Lower lobe of right lung (tissue), 2 donors: ENCODE measurements around the gene RNF10. TPM values are rescaled to one million over a fixed set of nuclear protein-coding genes. Genes with fewer than 3 reads are reported as not detected.
"Not testable (repeated sequence)": the region's sequence is repeated elsewhere in the genome, so short reads cannot be mapped to it uniquely, and the experiment has no call there.

ENCODE experiments used
- ATAC-seq, 2 donors: fragments of 200-7000 bp; cut with Tn5 transposase; one replicate each; pipeline ENCODE4 v1.9.1; 2020 to 2022; ENCODE audit warnings: mild to moderate bottlenecking in 2 of 2, moderate library complexity in 2 of 2
- DNase-seq: peaks from one replicate; pipeline ENCODE4 v3.0.0-alpha.2; 2020
- H3K27ac ChIP-seq: fragments of 200-600 bp; one replicate; pipeline ENCODE4 v1.8.0; 2022
- H3K27me3 ChIP-seq: fragments of 200-600 bp; one replicate; pipeline ENCODE4 v1.8.0; 2022; ENCODE audit warnings: low read depth
- H3K36me3 ChIP-seq: fragments of 200-600 bp; one replicate; pipeline ENCODE4 v1.8.0; 2022; ENCODE audit warnings: mild to moderate bottlenecking
- H3K4me1 ChIP-seq: fragments of 200-600 bp; one replicate; pipeline ENCODE4 v1.8.0; 2022
- H3K4me3 ChIP-seq: fragments of 200-600 bp; one replicate; pipeline ENCODE4 v1.8.0; 2022; ENCODE audit warnings: mild to moderate bottlenecking
- H3K9me3 ChIP-seq: fragments of 200-600 bp; one replicate; pipeline ENCODE4 v1.8.0; 2022
- intact Hi-C: fragments of 100-400 bp; cut with DNase I; formaldehyde crosslinking; loops from one replicate; pipeline ENCODE4 v1.11.0; 2022
- total RNA-seq: library from RNA; stranded (reverse); fragmentation: NEBNext Ultra II Directional; extraction: Animal tissue kit (Norgen Biotek cat#: 25700); gene quantifications from one replicate; pipeline ENCODE4 v1.2.1, GENCODE V29; 2021
- TF ChIP-seq, protein P1 (sequence below): fragments of 200-600 bp; IDR thresholded peaks from one replicate; pipeline ENCODE4 v1.8.0; 2022; ENCODE audit warnings: antibody characterized with exemption, mild to moderate bottlenecking
- donor health status: DM: no; HTN: yes; CAD: no; lungs with severe emphysema.

RNF10 gene
- total RNA-seq, 1 donor from 2014 or later = 175 TPM

DNA sequence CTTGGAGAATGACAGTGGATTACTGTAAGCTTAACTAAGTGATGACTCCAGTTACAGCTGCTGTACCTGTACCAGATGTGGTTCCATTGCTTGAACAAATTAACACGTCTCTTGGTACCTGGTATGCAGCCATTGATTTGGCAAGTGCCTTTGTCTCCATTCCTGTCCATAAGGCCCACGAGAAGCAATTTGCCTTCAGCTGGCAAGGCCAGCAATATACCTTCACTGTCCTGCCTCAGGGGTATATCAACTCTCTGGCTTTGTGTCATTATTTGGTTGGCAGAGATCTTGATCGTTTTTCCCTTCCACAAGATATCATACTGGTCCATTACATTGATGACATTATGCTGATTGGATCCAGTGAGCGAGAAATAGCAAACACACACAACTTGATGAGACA lies 76.4 kb downstream of the RNF10 start:
- no peak for DNase-seq
- TF ChIP-seq, protein P1, sequence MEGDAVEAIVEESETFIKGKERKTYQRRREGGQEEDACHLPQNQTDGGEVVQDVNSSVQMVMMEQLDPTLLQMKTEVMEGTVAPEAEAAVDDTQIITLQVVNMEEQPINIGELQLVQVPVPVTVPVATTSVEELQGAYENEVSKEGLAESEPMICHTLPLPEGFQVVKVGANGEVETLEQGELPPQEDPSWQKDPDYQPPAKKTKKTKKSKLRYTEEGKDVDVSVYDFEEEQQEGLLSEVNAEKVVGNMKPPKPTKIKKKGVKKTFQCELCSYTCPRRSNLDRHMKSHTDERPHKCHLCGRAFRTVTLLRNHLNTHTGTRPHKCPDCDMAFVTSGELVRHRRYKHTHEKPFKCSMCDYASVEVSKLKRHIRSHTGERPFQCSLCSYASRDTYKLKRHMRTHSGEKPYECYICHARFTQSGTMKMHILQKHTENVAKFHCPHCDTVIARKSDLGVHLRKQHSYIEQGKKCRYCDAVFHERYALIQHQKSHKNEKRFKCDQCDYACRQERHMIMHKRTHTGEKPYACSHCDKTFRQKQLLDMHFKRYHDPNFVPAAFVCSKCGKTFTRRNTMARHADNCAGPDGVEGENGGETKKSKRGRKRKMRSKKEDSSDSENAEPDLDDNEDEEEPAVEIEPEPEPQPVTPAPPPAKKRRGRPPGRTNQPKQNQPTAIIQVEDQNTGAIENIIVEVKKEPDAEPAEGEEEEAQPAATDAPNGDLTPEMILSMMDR = no peak

DNA sequence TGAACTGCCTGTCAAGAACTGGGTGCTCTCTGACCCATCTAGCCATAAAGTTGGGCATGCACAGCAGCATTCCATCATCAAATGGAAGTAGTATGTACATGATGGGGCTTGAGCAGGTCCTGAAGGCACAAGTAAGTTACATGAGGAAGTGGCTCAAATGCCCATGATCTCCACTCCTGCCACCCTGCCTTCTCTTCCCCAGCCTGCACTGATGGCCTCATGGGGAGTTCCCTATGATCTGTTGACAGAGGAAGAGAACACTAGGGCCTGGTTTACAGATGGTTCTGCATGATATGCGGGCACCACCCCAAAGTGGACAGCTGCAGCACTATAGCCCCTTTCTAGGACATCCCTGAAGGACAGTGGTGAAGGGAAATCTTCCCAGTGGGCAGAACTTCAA lies 77.4 kb downstream of the RNF10 start:
- H3K4me1 ChIP-seq, H3K27me3 ChIP-seq, ATAC-seq, DNase-seq, intact Hi-C loops, H3K9me3 ChIP-seq, H3K4me3 ChIP-seq, H3K36me3 ChIP-seq, H3K27ac ChIP-seq: not testable (repeated sequence)

More for the DNA sequence above, 76.4 kb downstream of the RNF10 start:
- no peaks in the 10 kb centered on the region for H3K36me3 ChIP-seq
- no peaks in the 10 kb centered on the region for H3K4me1 ChIP-seq
- intact Hi-C loops = no loop called here
- no peak for ATAC-seq
- H3K4me3 ChIP-seq = no peak overlapping the region
- H3K27me3 ChIP-seq = no peaks in the 10 kb centered on the region
- no peak overlapping the region for H3K27ac ChIP-seq
- H3K9me3 ChIP-seq = no peaks in the 10 kb centered on the region

DNA sequence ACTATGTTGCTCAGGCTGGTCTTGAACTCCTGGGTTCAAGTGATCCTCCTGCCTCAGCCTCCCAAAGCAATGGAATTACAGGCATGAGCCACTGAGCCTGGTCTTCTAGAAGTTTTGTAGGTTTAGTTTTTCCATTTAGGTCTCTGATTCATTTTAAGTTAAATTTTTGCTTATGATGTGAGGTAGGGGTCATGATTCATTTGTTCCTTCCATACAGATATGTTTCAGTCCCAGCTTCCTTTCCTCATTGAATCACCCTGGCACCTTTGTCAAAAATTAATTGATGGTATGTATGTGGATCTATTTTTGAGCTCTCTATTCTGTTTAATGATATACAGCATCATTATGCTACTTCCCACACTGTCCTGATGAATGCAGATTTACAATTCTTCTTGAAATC lies 80.7 kb downstream of the RNF10 start:
- intact Hi-C loops = no loop called here
- no peaks in the 10 kb centered on the region for H3K4me1 ChIP-seq
- H3K27ac ChIP-seq = no peak overlapping the region
- DNase-seq (no peak), ATAC-seq (no peak)
- H3K36me3 ChIP-seq = no peaks in the 10 kb centered on the region
- TF ChIP-seq, protein P1 = no peak
- H3K27me3 ChIP-seq = peaks cover 4% of the 10 kb centered on the region
- no peaks in the 10 kb centered on the region for H3K9me3 ChIP-seq
- no peak overlapping the region for H3K4me3 ChIP-seq

DNA sequence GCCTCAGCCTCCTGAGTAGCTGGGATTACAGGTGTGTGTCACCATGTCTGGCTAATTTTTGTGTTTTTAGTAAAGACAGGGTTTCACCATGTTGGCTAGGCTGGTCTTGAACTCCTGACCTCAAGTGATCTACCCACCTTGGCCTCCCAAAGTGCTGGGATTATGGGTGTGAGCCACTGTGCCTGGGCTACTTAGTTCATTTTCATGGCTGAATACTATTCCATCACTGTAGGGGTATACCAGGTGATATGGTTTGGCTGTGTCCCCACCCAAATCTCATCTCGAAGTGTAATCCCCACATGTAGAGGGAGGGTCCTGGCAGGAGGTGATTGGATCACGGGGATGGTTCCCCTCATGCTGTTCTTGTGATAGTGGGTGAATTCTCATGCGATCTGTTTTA lies 83.0 kb downstream of the RNF10 start:
- H3K27me3 ChIP-seq, ATAC-seq, H3K9me3 ChIP-seq, H3K27ac ChIP-seq, H3K36me3 ChIP-seq, H3K4me1 ChIP-seq, H3K4me3 ChIP-seq, DNase-seq, intact Hi-C loops: not testable (repeated sequence)

DNA sequence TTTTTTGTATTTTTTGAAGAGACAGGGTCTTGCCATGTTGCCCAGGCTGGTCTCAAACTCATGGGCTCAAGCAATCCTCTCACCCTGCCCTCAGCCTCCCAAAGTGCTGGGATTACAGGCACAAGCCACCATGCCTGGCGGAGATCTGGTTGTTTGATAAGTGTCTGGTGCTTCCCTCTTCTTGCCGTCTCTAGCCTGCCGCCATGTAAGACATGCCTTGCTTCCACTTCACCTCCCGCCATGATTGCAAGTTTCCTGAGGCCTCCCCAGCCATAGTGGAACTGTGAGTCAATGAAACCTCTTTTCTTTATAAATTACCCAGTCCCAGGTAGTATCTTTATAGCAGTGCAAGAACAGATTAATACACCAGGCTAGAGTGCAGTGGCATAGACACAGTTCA lies 83.6 kb downstream of the RNF10 start:
- intact Hi-C loops, H3K4me3 ChIP-seq, DNase-seq, H3K9me3 ChIP-seq, H3K4me1 ChIP-seq, H3K36me3 ChIP-seq, H3K27me3 ChIP-seq, H3K27ac ChIP-seq, ATAC-seq: not testable (repeated sequence)

DNA sequence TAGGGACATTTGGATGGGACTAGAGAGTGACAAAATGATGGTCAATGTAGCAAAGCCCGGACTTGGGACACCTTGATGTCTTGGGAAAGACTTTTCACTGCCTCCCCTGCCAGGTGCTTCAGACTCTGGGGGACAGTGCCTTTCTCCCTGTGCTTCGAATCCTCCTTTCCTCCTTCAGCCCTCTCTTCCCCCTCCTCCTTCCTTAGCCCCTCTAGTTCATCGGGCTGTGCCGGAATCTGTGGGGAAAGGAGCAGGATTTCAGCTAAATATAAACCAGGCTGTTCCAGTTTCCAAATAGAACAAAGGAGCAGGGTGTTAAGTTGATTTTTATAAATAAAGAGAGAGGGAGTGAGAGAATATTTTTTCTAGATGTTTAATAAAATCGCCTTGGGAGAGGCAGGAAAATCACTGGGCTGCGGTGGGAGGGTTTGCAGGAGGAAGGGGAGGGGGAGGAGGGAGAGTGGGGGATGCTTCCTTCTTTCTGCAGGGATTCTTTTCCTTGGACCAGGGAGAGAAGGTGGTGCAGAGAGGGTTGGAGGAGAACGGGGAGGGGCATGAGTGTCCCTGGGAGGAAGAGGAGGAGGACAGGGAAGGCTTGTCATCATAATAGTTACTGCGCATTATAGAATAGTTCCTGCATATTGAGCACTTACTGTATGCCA lies 84.9 kb downstream of the RNF10 start:
- ATAC-seq (no peak), DNase-seq (no peak)
- intact Hi-C loops = no loop called here
- Histone ChIP-seq H3K27me3 (peaks cover 8% of the 10 kb centered on the region), H3K27ac (no peak overlapping the region), H3K4me3 (no peak overlapping the region), H3K9me3 (no peaks in the 10 kb centered on the region), H3K4me1 (no peaks in the 10 kb centered on the region), H3K36me3 (no peaks in the 10 kb centered on the region)
- TF ChIP-seq, protein P1 = no peak

DNA sequence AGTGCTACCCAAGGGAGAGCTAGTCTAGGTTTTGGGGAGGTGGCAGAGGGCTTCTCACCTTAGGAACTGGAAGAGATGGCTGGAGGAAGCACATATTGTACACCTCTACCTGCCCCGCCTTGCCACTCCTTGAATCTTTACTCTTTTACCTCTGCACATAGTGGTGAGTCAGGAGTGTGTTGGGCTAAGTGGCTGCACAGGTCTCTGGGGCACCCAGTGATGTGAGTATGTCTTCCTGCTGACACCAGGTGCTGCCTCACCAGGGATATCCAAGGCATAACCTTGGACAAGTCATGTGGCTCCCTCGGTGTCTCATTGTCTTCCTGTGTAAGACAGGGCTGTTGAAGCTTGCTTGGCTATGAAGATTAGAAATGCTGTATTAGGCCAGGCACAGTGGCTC lies 86.5 kb downstream of the RNF10 start:
- Histone ChIP-seq H3K9me3 (no peaks in the 10 kb centered on the region), H3K4me1 (no peaks in the 10 kb centered on the region), H3K27me3 (peaks cover 8% of the 10 kb centered on the region), H3K36me3 (no peaks in the 10 kb centered on the region), H3K4me3 (no peak overlapping the region), H3K27ac (no peak overlapping the region)
- intact Hi-C loops = no loop called here
- DNase-seq (no peak), ATAC-seq (no peak)
- TF ChIP-seq, protein P1 = no peak
